ENCODE measurements around the gene CD52. TPM values are rescaled to one million over a fixed set of nuclear protein-coding genes. Genes with fewer than 3 reads are reported as not detected.

The CD52 gene
- total RNA-seq, 4 donors from 2014 or later, result 3.0 to 12.3 TPM; not detected in 2

- peaks cover 23 to 59% of the 10 kb centered on the region in 2 donors for H3K4me1 ChIP-seq
- WGBS, 2 donors, result 61 to 62% methylated on average over 9 of the region's 9 CpGs
- intact Hi-C loops (cut with DNase I), result loop anchor here (5.0 kb wide), 1 partner anchor 43 kb away; no protein-coding TSS in a partner anchor
- peaks cover 6 to 7% of the 10 kb centered on the region in 2 donors for H3K36me3 ChIP-seq
- DNase-seq, result no peak
- no peaks in the 10 kb centered on the region for H3K9me3 ChIP-seq
- H3K27ac ChIP-seq, result peak overlapping the region; percentile 85 to 96 (median 89)
- peak overlapping the region in 2 of 3 donors; percentile 77 to 78 for H3K4me3 ChIP-seq (replicated peaks in 1 of 3)
- TF ChIP-seq POLR2A (IDR thresholded peaks at IDR 0.05) (no peak), CTCF (IDR thresholded peaks at IDR 0.05) (no peak)
- no peaks in the 10 kb centered on the region for H3K27me3 ChIP-seq
Measured at GRCh38 chr1:26278724-26279455, 38.9 kb upstream of the CD52 start.

DNA sequence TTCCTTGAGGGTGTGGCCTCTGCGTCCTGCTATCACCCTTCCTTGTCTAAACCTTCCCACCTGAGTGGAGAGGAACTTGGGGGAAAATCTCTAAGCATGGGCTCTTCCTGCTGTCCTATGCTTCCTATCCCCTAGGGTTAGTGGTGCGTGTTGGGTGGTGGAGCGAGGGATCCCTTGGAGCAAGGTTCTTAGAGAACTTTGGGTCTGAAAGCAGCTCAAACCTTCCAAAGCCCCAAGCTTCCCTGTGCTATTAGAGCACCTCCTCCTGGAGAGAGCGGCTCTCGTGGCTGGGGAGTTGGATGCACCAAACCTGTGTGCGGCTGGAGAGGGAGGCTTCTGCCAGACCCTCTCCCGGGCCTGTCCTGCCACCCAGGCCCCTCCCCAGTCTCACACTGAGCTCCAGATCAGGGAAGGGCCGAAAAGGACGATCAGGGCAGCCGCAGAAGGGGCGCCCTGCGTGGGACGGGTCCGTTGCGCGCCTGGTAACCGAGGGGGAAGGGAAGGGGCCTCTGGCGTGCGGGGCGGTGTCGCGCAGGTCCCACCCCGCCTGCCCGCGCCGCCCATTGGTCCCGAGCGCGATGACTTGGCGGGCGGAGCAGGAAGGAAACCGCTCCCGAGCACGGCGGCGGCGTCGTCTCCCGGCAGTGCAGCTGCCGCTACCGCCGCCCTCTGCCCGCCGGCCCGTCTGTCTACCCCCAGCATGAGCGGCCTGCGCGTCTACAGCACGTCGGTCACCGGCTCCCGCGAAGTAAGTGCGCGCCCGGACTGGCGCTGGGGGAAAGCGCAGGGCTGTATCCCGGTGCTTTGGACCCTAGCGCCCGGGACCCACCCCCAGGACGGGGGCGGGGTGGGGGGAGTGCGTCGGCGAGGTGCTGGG lies 38.1 kb upstream of the CD52 start, which contains the start of gene SH3BGRL3:
Gene SH3BGRL3, plus strand, starts transcription at position 631 of the 877 bp plus-strand sequence. Its CDS starts 70 bp downstream, at position 701.
- Histone ChIP-seq H3K9me3 (no peaks in the 10 kb centered on the region), H3K27ac (peak within 1 kb of the TSS; percentile 85 to 96 (median 89)), H3K27me3 (no peaks in the 10 kb centered on the region), H3K36me3 (peaks cover 6 to 7% of the 10 kb centered on the region in 2 donors), H3K4me1 (peaks cover 23 to 67% of the 10 kb centered on the region in 2 donors), H3K4me3 (replicated peaks in 1 of 3) (peak within 1 kb of the TSS; percentile 77 to 78 (median 78))
- TF ChIP-seq POLR2A (IDR thresholded peaks at IDR 0.05), result peak; percentile 75 to 89
- peak in 3 of 6 experiments; percentile 19 to 45 (median 32) for TF ChIP-seq CTCF (IDR thresholded peaks at IDR 0.05)
- 3 to 6% methylated on average over 20 to 51 of the region's 66 CpGs for WGBS, 2 donors
- intact Hi-C loops (cut with DNase I), result loop anchor here (5.0 kb wide), 1 partner anchor 43 kb away; no protein-coding TSS in a partner anchor
- peak; percentile 88 for DNase-seq

DNA sequence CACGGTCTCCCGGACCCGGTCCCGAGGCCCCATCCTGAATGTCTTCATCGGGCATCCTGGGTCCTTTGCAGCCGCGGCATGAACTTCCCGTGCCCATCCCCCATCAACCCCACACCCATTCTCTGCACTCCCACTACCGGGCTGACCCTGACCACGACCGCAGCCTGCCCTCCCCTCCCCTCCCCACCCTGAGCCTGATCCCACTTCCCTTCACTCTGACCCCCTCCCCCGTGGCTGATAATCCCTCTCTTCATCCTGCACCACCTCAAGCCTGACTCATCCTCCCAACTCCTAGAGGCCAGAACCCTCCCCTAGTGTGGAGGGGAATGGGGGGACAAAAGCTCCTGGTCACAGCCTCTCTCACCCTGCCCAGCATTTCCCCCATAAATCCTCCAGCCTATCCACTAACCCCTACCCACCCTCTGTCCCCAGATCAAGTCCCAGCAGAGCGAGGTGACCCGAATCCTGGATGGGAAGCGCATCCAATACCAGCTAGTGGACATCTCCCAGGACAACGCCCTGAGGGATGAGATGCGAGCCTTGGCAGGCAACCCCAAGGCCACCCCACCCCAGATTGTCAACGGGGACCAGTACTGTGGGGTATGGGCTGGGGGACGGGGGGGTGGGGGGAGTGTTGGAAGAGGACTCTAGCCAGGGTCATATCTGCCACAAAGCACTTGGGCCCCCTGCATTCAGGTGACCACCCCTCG lies 37.3 kb upstream of the CD52 start:
- intact Hi-C loops (cut with DNase I), result no loop called here
- Histone ChIP-seq H3K4me1 (peaks cover 23 to 67% of the 10 kb centered on the region in 2 donors), H3K4me3 (replicated peaks in 1 of 3) (peak overlapping the region; percentile 77 to 78 (median 78)), H3K9me3 (no peaks in the 10 kb centered on the region), H3K27ac (peak overlapping the region; percentile 85 to 96 (median 89)), H3K36me3 (peaks cover 6 to 7% of the 10 kb centered on the region in 2 donors), H3K27me3 (no peaks in the 10 kb centered on the region)
- 21 to 30% methylated on average over 15 to 18 of the region's 20 CpGs for WGBS, 2 donors
- TF ChIP-seq POLR2A (IDR thresholded peaks at IDR 0.05) (no peak), CTCF (IDR thresholded peaks at IDR 0.05) (no peak)
- DNase-seq, result peak; percentile 22 to 40

- TF ChIP-seq CTCF (IDR thresholded peaks at IDR 0.05), result no peak
- no peak for TF ChIP-seq POLR2A (IDR thresholded peaks at IDR 0.05)
- peaks cover 23 to 59% of the 10 kb centered on the region in 2 donors for H3K4me1 ChIP-seq
- DNase-seq, result no peak
- no peak overlapping the region for H3K4me3 ChIP-seq (replicated peaks in 1 of 3)
- H3K27ac ChIP-seq, result no peak overlapping the region
- no peaks in the 10 kb centered on the region for H3K9me3 ChIP-seq
- H3K36me3 ChIP-seq, result peaks cover 6 to 7% of the 10 kb centered on the region in 2 donors
- H3K27me3 ChIP-seq, result no peaks in the 10 kb centered on the region
- 94 to 100% methylated on average over 5 of the region's 5 CpGs for WGBS, 2 donors
- intact Hi-C loops (cut with DNase I), result no loop called here
Measured at GRCh38 chr1:26281091-26281958, 36.4 kb upstream of the CD52 start.
